HG03280 (cell line): ENCODE measurements around the gene WNT7A.
"Not testable (repeated sequence)": the region's sequence is repeated elsewhere in the genome, so short reads cannot be mapped to it uniquely, and the experiment has no call there.

ENCODE experiments used
- ATAC-seq: cut with Tn5 transposase; IDR thresholded peaks from one replicate; pipeline ENCODE4 v1.9.1; 2021; ENCODE audit warnings: mild to moderate bottlenecking, moderate library complexity; ENCODE audit not compliant: unreplicated experiment

Gene WNT7A

DNA sequence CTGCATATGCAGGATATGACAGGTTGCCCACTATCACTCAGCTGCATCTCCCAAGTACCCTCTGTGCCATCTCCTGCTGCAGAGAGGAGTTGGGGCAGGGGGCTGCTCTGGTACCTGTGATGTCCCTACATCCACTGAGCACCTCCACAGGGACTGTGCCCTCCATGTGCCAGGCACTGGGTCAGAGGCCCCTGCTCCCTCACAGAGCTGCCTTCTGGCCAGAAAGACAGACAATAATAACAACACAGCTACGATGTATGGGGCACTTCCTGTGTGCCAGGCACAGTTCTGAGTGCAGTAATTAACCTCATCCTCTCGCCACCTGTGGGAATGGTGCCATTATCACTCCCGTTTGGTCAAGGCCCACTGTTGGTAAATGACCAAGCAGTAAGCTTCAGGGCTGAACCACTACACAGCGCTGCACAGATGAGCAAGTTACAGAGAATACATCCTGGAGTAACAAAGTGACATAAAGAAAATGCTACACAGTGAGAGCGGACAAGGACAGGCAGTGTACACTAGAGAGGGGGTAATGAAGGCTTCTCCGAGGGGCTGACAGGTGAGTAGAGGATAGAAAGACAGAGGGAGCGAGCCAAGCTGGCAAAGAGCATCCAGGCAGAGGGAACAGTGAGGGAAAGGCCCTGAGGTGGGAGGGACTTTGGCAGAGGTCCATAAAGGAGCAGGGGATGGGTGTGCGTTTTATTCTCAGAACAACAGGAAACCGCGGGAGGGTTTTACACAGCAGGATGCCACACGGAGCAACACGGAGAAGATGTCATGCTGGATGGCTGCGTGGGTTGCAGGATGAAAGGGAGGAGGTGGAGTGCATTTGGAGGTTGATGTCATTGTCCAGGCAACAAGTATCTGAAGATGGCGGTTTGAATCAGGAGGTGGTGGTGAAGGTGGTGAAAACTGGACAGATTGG lies 13.6 kb downstream of the WNT7A start:
- no peak for ATAC-seq

DNA sequence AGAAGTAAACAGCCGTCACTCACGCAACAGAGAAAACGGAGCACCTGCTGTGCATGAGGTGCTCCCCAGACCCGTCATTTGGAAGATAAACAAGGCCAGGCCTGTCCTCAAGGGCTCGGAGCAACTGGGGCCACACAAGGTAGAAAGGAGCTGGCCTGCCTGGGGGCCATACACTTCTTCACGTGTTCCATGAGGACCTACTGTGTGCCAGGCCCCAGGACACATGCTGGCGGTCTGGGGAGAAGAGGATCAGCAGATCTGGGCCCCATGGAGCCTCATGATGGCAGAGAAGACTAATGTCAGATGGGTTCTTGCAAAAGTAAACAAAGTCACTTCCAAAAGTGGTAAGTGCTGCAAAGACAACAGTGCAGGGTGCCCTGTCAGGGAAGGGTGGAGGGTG lies 14.3 kb downstream of the WNT7A start:
- no peak for ATAC-seq

DNA sequence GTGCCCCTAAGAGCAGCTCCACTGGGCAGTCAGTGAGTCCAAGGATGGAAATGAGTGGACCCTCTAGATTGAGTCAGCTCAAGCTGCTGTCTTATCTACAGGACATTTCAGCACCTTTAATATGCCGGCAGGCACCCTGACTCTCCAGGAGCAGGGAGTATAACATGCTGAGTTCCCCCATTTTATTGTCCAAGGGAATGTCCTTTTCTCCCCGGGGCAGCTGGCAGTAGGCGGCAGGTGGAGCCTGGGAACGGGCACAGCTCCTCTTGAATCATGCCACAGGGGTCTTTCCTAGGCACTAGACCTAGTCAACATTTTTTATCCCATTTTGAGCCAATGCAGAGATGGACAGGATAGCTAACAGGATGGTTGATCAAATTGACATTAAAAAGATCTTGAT lies 14.8 kb downstream of the WNT7A start:
- no peak for ATAC-seq

DNA sequence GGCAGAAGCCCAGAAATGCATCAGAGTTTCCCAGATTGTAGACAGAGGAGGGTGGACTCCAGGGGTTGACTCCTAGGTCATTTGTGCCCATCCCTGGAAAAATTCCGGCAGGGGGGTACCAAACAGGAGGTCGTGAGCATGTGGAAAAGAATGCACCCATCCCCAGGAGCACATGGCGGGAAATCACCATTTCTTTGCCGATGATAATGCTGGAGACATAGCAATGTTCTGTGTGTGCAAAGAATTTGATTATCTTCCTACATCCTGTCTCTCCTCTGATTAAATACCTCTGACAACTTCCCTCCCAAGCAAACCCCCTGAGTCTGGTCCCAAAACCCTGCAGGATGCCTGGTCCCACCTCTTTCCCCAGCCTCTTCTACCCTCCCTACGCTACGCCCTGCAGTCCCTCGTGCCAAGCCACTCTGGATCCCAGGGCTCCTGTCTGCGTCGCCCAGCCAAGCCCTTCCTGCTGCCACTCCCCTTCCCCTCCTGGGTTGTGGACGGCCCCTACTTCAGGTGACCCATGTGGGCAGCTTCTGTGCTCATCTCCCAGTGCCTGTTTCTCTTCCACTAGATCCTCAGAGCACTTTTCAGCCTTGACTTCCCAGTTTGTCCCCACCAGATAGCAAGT lies 15.8 kb downstream of the WNT7A start:
- ATAC-seq: no peak

DNA sequence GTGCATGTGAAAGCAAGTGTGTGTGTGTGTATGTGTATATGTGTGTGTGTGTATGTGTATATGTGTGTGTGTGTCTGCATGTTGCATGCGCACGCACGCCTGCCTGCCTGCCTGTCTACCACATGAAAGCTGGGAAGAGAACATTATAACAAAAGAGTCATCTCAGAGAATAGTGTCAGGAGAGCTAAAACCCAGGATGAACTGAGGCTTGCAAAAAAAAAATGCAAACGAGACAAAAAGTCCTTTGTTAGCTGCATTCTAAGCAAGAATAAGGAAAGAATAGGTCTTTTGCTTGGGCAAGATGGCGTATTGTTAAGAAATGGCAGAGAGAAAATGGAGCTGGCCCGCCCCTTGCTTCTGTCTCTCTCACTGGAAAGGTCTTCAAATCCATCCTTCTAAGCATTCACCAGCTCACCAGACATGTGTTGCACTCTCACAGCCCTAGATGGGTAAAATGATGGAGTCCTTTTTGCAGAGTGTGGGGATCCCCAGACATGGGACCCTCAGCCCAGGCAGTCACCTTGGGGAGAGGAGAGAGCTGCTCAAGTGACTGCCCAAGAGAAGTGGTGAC lies 16.4 kb downstream of the WNT7A start:
- no peak for ATAC-seq

DNA sequence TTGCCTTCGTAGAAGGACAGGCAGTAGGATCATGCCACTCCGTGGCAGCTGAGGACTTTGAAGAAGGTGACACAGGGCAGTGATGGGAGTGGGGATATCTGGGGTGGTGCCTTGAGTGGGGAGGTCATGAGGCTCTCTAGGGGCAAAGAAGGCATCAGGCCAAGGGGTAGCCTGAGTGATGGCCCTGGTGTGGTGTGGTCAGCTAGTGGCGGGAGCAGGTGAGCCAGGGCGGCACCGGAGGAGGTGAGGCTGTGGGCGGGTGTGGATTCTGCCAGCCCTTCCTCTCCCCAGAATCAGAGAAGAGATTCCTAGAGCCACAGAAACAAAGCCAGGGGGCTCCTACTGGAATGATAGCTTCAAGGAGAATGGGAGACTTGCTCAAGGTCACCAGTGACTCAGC lies 18.4 kb downstream of the WNT7A start:
- no peak for ATAC-seq

DNA sequence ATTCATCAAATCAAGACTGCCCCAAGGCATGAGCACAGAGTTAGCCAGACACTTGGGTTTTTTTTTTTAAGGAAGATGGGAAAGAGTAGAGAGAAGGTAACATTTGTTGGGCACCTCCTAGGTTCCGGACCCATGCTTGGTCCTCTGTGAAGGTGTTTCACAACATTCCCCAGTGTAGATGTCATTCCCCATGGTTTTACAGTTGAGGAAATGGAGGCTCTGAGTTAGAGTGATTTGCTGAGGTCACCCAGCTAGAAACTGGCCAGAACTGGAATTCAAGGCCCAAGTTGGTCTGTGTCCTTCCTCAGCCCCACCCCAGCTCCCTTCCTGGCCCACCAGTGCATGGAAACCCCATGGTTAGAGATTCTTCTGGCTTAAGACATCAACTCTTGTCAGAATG lies 19.9 kb downstream of the WNT7A start:
- no peak for ATAC-seq

DNA sequence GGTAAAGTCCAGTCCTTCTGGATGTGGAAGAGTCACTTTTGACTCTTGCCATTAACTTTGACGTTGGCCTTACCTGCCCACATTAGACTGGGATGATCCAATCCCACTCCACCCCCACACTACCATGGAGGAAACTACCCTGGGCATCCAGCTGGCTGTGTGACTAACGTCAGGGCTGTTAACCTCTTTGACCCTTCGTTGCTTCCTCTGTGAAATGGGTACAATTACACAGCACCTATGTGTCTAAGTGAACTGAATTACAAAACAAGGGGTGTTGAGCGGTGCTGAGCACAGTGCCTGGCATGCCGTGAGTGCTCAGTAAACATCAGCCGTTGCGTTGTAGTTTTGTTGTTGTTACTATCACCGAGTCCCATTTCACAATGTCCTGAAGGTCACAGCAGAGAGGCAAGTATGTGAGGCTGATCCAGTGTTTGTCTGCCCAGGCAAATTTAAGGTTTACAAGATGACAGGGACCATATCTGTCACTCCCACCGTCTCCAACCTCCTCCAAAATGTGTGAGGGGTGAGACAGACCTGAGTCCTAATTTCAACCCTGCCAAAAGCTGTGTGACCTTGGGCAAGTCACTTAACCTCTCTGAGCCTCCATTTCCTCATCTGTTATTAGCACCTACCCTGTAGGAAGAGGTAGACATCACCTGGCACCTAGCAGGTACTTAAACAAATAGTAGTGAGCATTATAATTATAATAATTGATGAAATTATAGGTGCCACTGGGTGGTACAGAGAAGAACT lies 20.9 kb downstream of the WNT7A start:
- no peak for ATAC-seq

DNA sequence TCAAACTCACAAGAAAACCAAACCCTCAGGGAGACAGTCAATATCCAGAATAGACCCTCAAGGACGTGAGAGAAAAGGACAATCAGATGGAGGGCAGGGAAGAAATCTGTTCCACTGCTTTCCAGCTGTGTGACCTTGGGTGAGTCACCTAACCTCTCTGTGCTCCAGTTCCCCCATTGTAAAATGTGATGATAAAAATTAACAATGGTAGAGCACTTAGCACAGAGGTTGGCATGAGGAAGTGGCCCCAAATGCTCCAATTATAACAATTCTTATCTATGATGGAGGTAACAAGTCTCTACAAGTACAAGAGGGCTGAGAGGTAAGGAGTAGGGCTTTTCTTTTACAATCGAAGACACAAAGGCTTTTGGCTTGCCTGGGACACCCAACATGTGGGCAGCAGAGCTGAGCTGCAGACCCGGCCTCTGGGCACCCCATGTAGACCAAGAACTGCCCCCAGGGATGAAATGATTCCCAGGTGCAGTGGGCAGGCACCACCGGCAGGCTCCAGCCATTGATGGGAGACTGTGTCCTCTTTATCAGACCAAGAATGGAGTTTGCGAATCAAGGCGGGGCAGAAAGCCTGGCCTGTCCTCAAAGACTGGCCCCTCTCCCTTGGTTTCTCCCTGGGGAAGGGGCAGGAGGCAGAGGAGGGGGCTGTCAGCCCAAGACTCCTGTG lies 22.0 kb downstream of the WNT7A start:
- ATAC-seq: no peak

DNA sequence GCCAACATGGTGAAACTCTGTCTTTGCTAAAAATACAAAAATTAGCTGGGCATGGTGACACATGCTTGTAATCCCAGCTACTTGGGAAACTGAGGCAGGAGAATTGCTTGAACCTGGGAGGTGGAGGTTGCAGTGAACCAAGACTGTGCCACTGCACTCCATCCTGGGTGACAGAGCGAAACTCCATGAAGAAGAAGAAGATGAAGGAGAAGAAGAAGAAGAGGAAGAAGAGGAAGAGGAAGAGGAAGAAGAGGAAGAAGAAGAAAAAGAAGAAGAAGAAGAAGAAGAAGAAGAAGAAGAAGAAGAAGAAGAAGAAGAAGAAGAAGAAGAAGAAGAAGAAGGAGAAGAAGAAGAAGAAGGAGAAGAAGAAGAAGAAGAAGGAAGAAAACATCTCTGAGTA lies 23.2 kb downstream of the WNT7A start:
- not testable (repeated sequence) for ATAC-seq

DNA sequence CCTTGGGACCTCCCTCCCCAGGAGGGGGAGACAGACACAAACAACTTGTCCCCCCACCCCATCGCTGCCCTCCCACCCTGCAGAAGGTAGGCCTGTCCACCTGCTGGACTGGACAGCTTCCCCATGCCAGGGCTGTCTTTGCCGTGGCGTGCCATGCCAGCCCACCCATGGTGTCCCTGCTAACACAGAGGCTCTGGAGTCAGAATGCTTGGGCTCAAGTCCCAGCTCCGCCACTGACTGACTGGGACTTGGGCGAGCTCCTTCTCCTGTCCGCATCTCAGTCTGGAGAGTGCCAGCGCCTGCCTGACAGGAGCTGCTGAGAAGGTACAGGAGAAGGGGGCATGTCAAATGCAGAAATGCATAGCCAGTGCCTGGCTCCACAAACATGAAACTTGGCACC lies 23.9 kb downstream of the WNT7A start:
- no peak for ATAC-seq

DNA sequence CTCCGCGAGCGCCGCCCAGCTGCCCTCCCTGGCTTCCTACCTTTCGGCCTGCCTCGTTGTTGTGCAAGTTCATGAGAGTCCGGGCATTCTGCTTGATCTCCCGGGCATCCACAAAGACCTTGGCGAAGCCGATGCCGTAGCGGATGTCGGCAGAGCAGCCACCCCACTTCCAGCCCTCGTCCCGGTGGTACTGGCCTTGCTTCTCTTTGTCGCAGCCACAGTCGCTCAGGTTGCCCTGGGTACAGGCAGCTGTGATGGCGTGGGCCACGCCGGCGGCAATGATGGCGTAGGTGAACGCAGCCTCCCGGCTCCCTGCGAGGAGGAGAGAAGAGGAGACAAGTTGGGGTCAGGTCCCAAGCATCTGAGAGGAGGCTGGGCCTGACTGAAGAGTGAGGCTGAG lies 25.4 kb downstream of the WNT7A start:
- no peak for ATAC-seq

DNA sequence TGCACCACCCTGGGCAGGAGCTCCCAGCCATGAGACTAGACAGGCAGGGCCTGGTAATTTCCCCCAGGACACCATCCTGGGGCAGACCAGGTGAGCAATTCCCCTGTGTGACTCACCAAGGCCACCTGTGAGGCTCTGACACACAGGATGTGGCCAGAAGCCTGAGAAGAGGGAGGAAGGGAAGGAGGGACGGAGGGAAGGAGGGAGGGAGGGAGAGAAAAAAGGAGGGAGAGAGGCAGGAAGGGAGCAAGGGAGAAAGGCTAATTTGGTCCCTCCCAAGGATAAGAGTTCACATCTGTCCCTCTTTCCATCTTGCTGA lies 25.9 kb downstream of the WNT7A start:
- ATAC-seq: no peak

DNA sequence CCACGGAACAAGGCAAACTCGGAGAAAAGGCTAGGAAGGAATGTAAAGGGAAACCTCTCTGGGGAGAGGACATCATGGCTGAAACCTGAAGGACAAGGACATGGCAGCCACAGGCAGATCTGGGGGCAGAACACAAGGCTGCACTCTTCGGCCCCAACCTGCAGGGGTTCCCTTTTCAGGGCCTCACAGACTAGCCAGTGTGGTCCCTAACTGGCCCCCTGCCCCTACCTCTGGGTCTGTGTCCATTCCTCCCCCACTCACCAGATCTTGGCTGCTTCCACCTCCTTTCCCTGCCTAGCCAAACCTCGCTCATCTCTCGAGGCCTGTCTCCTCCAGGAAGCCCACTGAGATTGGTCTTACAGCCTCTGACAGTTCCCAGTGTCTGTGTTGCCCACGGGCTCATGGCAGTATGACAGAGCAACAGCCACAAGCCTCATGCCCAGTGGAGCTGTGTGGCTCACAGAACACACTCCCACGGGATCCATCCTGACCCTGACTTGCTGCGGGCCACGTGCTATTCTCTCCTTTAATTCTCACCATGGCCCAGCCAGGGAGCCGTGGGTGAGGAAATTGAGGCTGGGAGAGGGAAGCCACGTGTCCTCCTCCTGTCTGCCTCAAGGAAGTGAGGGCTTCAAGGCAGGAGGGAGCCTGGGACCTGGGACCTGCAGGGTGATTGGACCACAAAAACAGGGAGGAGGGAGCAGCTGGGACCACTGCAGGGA lies 26.5 kb downstream of the WNT7A start:
- ATAC-seq: no peak

DNA sequence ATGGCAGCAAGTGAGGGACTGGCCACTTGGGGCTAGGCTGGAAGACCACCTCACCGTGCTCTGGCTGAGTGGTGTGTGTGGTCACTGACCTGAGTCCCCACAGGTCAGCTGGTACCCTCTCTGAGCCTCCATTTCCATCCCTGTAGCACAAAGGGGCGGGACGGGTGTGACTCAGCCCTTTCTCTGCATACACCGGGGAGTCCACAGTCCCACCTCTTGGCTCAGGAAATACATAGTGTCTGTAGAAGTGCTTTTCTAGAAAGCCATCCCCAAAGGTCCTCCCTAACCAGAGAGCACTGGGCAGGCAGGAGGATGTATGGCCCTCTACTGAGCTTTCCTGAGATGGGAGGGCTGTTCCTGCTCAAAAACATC lies 27.2 kb downstream of the WNT7A start:
- no peak for ATAC-seq

DNA sequence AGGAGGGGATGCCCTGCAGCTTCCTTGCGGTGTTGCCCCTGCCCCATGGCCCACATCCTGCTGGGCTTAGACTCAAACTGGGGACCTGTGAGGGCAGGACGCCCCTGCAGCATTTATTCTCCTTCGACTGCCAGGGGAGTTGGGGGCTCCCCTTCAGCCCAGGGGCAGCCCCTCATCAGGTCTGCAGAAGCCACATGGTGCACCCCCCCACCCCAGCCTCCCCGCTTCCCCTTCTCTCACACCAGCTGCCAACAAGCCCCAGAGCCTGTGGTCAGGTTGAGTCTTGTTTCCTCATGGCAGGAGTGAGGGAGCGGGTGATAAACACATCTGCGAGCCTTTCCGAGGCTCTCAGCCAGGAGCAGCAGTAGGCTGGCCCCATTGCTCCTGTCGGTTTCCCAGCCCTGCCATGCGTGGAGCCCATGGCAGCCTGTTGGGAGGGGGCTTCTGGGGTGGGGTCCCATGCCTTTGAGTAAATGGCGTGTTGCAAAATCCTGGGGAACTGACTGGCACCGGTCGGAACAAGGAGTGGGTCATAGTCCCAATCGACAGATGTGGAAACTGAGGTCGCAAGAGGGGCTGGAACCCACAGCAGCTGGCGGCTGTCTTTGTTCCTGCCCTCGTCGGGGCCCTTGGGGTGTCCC lies 27.8 kb downstream of the WNT7A start:
- ATAC-seq: no peak

DNA sequence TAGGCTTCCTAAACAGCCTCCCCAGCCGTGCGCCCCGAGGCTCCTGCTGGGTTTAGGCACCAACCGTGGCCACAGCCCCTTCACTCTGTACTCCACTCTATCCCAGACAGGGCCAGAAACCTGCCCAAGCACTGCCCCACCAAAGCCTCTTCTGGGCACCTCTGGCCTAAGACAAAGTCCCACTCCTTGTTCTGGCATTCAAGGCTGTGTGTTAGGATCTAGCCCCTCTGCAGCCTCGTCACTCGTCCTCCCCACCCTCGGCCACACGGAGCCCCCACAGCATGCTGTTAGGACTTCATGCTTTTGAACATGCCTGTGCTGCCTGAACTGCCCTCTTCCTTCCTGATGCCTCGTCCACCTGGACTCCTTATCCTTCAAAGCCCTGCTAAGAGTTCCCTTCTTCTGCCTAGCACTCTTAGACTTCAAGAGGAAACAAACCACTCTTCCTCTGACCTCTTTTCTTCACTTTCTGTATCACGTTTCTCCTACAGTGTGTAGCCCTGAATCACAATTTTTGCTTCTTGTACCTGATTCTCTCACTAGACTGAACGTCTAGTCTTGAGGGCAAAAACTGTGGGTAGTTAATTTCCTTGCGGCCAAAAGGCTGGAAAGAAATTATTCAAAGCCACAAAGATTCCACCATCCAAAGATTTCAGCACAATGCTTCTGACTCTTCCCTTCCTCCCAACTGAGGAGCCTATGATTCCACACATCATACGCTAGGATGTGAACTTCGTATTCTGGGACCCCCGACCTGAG lies 28.6 kb downstream of the WNT7A start:
- no peak for ATAC-seq

DNA sequence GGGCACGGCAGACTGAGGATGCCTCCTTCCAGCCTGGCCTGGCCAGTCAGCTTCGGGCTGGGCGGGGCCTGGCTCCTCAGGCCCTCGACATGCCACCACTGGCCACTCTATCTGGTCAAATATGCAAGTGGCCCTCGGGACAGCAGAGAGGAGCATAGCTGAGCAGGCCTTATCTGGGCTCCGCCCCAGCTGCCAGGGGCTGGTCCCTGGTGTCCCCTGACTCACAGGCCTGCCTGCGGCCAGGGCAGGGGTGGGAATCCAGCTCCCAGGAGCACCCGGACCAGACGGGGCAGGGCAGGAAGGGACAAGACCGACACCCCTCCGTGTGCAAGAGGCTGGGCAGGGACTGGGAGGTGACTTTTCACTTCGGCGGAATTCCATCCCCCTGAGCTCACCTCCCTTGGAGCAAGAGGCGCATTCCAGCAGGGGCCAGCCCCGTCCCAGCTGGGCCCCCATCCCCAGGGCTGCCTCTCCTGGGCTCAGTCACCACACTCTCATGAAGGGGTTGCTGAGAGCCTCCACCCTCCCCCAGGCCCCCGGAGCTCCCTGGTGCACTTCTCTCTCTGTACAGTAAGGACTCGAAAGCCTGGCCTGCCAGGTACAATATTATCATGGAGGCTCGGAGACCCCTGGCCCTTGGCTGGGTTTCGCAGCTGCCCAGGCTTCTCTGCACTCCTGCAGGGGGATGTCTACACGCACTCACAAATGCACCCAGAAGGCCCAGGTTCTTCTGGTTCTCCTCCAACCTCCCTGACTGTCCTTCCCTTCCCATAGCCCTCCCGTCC lies 29.5 kb downstream of the WNT7A start:
- no peak for ATAC-seq
